Measurements from ENCODE around the gene UGT1A9.

Gene UGT1A9

DNA sequence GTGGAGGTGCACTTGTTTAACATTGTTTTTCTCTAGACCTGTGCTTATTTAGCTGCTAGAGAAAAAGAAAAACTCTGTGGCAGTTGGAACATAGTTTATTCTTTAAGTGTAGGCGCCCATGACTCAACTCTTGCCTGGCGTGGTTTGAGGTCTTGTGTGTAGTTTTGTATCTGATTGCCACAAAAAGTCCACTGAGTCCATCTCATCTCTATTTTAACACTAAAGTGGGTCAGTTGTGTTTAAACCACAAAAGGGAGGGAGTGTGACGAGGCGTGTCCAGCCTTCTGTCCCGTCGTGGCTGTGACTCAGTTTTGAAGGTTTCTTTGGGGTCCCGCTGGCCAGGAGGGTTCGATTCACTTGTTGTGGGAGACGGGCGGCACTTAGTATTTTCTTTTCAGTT lies 15.3 kb upstream of the UGT1A9 start:
- H3K27me3 ChIP-seq (ENCODE audit: insufficient read depth, low read length, poor library complexity): peaks cover 14% of the 10 kb centered on the region
- H3K4me2 ChIP-seq (ENCODE audit: insufficient read depth, low read length): no peak overlapping the region
- DNase-seq: no peak
- H3K79me2 ChIP-seq (ENCODE audit: insufficient read depth, low read length): no peaks in the 10 kb centered on the region
- no peak for ATAC-seq (ENCODE audit: insufficient read depth, low read depth)
- H4K20me1 ChIP-seq (ENCODE audit: insufficient read depth, low read length): no peaks in the 10 kb centered on the region
- no peak overlapping the region for H3K27ac ChIP-seq (ENCODE audit: low read length)
- H3K9me3 ChIP-seq (ENCODE audit: insufficient read depth, low read length, severe bottlenecking): no peaks in the 10 kb centered on the region
- no peak overlapping the region for H2AFZ ChIP-seq (ENCODE audit: low read depth, low read length)
- H3K4me1 ChIP-seq (ENCODE audit: insufficient read depth, low read length): no peaks in the 10 kb centered on the region
- no peak overlapping the region for H3K4me3 ChIP-seq (ENCODE audit: low read depth in 1 of 2, low read length in 2 of 2)
- H3K36me3 ChIP-seq (ENCODE audit: insufficient read depth, low read length): no peaks in the 10 kb centered on the region
- no peak overlapping the region for H3K9ac ChIP-seq (ENCODE audit: low read depth, low read length)
- TF ChIP-seq CTCF (IDR thresholded peaks at IDR 0.05; ENCODE audit: borderline replicate concordance, extremely low read depth, low read length, poor library complexity, severe bottlenecking): no peak
- TF ChIP-seq EZH2 (IDR thresholded peaks at IDR 0.05; ENCODE audit: borderline replicate concordance, low read depth, low read length, severe bottlenecking): no peak

- Histone ChIP-seq H3K36me3 (ENCODE audit: insufficient read depth, low read length) (no peaks in the 10 kb centered on the region), H4K20me1 (ENCODE audit: insufficient read depth, low read length) (no peaks in the 10 kb centered on the region), H3K9me3 (ENCODE audit: insufficient read depth, low read length, severe bottlenecking) (no peaks in the 10 kb centered on the region), H3K4me3 (ENCODE audit: low read depth in 1 of 2, low read length in 2 of 2) (no peak overlapping the region), H3K79me2 (ENCODE audit: insufficient read depth, low read length) (no peaks in the 10 kb centered on the region), H2AFZ (ENCODE audit: low read depth, low read length) (no peak overlapping the region), H3K4me2 (ENCODE audit: insufficient read depth, low read length) (no peak overlapping the region), H3K9ac (ENCODE audit: low read depth, low read length) (no peak overlapping the region), H3K27me3 (ENCODE audit: insufficient read depth, low read length, poor library complexity) (peaks cover 19% of the 10 kb centered on the region), H3K27ac (ENCODE audit: low read length) (no peak overlapping the region), H3K4me1 (ENCODE audit: insufficient read depth, low read length) (no peaks in the 10 kb centered on the region)
- no peak for DNase-seq
- TF ChIP-seq EZH2 (IDR thresholded peaks at IDR 0.05; ENCODE audit: borderline replicate concordance, low read depth, low read length, severe bottlenecking) (no peak), CTCF (IDR thresholded peaks at IDR 0.05; ENCODE audit: borderline replicate concordance, extremely low read depth, low read length, poor library complexity, severe bottlenecking) (no peak)
- ATAC-seq (ENCODE audit: insufficient read depth, low read depth): no peak
Measured at GRCh38 chr2:233658610-233659009, 13.1 kb upstream of the UGT1A9 start.

DNA sequence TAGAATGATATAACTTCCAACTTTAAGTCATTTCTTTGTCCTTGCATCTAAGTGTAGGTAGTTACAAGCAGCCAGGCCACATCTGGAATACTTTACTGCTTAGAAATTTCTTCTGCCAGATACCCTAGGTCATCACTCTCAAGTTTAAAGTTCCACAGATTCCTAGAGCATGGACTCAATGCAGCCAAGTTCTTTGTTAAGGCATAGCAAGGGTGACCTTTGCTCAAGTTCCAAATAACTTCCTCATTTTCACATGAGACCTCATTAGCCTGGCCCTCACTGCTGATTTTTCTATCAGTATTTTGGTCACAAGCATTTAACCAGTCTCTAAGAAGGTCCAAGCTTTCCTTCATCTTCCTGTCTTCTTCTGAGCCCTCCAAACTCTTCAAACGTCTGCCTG lies 7.8 kb upstream of the UGT1A9 start:
- DNase-seq (no peak), ATAC-seq (ENCODE audit: insufficient read depth, low read depth) (no peak)
- Histone ChIP-seq H4K20me1 (ENCODE audit: insufficient read depth, low read length) (no peaks in the 10 kb centered on the region), H3K4me3 (ENCODE audit: low read depth in 1 of 2, low read length in 2 of 2) (no peak overlapping the region), H3K9ac (ENCODE audit: low read depth, low read length) (no peak overlapping the region), H3K27ac (ENCODE audit: low read length) (no peak overlapping the region), H3K36me3 (ENCODE audit: insufficient read depth, low read length) (no peaks in the 10 kb centered on the region), H3K79me2 (ENCODE audit: insufficient read depth, low read length) (no peaks in the 10 kb centered on the region), H3K4me1 (ENCODE audit: insufficient read depth, low read length) (no peaks in the 10 kb centered on the region), H3K4me2 (ENCODE audit: insufficient read depth, low read length) (no peak overlapping the region), H3K9me3 (ENCODE audit: insufficient read depth, low read length, severe bottlenecking) (no peaks in the 10 kb centered on the region), H3K27me3 (ENCODE audit: insufficient read depth, low read length, poor library complexity) (peaks cover 15% of the 10 kb centered on the region), H2AFZ (ENCODE audit: low read depth, low read length) (no peak overlapping the region)
- TF ChIP-seq EZH2 (IDR thresholded peaks at IDR 0.05; ENCODE audit: borderline replicate concordance, low read depth, low read length, severe bottlenecking) (no peak), CTCF (IDR thresholded peaks at IDR 0.05; ENCODE audit: borderline replicate concordance, extremely low read depth, low read length, poor library complexity, severe bottlenecking) (no peak)

Measured in DND-41 (cell line).